ENCODE data around the gene RCE1.

DNA sequence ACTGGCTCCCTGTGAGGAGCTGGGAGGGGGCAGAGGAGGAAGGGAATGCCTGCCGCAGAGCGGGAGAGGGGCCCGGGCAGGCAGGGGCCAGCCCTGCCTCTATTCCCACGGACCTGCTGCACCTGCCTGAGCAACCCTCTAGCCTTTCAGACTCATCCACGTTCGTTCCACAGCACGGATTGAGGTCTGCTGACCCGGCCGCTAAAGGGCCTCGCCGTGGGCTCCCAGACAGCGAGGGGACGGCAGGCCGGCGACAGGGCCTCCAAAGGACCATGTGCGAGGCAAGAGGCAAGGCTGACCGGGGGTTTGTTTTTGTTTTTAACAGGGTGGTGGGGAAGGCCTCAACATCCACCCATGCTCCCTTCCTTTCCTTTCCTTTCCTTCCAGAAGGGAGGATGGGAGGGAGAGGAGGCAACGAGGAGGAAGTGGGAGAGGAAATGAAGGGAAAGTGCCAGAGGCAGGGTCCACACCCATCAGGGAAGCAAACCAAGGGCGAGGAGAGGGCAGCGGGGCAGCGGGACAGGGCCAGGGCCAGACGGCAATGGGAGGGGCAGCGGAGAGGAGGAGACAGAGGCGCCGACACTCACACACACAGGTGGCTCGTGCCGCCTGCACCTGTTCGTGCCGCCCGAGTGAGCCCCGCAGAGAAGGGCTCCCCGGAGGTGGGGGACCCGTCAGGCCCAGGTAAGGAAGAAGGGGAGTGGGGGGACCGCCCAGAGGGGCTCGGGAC, 21.1 kb downstream of the RCE1 start:
- TF ChIP-seq ZNF384 (IDR thresholded peaks at IDR 0.05), result no peak
- TF ChIP-seq LEF1 (IDR thresholded peaks at IDR 0.05; ENCODE audit: borderline replicate concordance), result no peak
- no peak for TF ChIP-seq SP1 (IDR thresholded peaks at IDR 0.05)
- TF ChIP-seq TARDBP (IDR thresholded peaks at IDR 0.05), result no peak
- TF ChIP-seq, protein P1, sequence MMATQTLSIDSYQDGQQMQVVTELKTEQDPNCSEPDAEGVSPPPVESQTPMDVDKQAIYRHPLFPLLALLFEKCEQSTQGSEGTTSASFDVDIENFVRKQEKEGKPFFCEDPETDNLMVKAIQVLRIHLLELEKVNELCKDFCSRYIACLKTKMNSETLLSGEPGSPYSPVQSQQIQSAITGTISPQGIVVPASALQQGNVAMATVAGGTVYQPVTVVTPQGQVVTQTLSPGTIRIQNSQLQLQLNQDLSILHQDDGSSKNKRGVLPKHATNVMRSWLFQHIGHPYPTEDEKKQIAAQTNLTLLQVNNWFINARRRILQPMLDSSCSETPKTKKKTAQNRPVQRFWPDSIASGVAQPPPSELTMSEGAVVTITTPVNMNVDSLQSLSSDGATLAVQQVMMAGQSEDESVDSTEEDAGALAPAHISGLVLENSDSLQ (IDR thresholded peaks at IDR 0.05), result no peak
- TF ChIP-seq FOXK2 (IDR thresholded peaks at IDR 0.05), result no peak

All from HEK293T (cell line).